ENCODE measurements around the gene ETFA.

DNA sequence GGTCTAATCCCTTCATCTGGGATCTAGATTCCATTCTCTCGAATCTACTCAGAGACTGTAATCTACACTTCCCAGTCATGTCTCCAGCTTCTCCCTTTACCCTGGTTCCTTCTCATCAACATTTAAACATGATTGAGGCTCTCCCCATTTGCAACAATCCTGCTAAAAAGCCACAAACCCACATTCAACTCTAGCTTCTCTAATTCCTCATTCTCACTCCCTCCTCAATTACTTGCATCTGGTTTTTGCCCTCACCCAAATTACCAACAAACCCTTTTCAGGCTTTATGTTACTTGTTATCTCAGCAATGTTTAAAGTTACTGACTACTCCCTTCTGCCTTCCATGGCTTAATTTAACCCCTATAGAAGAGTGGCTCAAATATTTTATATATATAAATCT, 11.5 kb downstream of the ETFA start:
- no peak for TF ChIP-seq POLR2A (IDR thresholded peaks at IDR 0.05; ENCODE audit: low read length)
- no peak for TF ChIP-seq GATA1 (IDR thresholded peaks at IDR 0.05; ENCODE audit: low read depth, low read length)

Measured in erythroblast (primary cell).